ENCODE data around the gene LRCH4.

Gene LRCH4

DNA sequence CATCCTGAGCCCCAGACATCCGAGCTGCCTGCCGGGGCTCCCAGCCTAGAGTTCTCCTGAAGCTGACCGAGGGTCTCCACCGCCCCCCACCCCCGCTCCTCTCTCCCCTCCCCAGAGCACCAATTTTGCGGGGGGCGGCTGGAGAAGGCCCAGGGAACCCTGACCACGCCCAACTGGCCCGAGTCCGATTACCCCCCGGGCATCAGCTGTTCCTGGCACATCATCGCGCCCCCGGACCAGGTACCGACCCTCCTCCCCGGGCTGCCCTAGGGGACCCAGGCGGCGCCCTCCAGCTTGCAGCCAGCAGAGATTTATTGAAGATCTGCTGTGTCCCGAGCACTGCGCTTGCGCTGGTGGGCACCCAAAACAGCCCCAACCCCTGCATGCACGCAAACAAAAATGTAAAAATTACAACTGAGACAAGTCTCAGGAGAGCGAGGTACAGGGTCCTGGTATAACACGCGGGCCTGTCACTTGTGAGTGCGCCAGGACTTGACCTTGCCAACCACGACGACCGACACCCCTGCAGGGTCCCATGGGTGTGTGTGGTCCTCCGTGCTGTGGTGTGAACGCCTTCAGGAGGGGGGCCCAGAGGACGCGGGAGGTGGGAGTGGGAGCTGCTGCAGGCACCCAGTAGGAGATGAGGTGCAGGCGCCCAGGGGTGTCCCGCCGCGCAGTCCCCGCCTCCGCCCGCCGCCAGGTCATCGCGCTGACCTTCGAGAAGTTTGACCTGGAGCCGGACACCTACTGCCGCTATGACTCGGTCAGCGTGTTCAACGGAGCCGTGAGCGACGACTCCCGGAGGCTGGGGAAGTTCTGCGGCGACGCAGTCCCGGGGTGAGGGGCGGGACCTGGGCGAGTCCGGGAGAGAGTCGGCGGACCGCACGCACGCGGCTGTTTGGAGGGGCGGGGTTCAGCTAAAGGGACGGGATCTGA, 19.3 kb upstream of the LRCH4 start:
- no peak for DNase-seq (ENCODE audit: low read depth)

DNA sequence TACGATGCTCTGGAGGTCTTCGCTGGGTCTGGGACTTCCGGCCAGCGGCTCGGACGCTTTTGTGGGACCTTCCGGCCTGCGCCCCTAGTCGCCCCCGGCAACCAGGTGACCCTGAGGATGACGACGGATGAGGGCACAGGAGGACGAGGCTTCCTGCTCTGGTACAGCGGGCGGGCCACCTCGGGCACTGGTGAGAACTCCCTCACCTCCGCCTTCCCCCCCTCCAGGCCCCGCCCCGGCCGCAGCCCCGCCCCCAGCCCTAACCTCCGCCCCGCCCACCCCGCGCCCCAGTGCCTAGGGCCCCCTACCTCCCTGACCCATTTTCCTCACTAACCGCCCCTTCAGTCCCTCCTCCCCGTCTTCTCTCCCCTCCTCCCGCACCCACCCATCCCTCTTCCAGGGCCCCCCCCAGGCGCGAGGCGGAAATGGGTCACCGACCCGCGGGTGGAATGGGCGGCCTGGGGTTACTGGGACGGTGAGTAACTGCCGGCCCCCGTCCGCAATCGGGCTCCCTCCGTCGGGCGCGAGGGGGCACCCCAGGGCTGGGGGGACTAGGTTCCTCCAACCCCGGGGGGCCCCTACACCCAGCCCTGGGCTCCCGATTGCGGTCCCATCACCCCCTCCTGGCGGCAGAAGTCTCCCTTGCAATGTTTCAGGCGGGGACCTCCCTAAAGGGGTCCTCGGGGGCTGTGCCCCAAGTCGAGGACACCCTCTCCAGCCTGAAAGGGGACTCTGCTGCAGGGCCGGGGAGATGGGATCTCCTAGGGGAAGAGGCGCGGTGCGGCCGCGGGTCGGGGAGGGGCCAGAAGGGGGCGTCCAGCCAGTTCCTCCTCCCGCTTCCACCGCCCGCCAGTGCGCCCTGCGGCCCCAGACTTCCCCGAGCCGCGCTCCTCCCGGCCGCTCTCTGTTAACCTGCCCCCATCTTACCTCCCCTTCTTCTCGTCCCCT, 18.4 kb upstream of the LRCH4 start:
- DNase-seq (ENCODE audit: low read depth), result peak; percentile 46

DNA sequence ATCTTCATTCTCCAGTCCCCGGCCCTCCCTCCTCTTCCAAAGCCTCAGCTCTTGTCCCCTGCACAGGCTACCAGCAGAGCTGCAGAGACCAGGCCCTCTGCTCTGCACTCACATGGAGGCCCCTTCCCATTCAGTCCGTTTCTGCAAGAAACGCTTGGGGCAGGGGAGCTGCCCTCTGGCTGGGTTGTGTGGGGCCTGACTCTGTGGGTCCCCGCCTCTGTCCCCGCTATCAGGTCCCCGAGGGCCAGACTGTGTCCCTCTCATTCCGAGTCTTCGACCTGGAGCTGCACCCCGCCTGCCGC, 17.7 kb upstream of the LRCH4 start:
- DNase-seq (ENCODE audit: low read depth), result no peak

- DNase-seq (ENCODE audit: low read depth), result no peak
Observed at GRCh38 chr7:100602889-100603725, 17.2 kb upstream of the LRCH4 start.

GRCh38 chr7:100600730-100601038, 14.8 kb upstream of the LRCH4 start:
- DNase-seq (ENCODE audit: low read depth), result no peak

DNA sequence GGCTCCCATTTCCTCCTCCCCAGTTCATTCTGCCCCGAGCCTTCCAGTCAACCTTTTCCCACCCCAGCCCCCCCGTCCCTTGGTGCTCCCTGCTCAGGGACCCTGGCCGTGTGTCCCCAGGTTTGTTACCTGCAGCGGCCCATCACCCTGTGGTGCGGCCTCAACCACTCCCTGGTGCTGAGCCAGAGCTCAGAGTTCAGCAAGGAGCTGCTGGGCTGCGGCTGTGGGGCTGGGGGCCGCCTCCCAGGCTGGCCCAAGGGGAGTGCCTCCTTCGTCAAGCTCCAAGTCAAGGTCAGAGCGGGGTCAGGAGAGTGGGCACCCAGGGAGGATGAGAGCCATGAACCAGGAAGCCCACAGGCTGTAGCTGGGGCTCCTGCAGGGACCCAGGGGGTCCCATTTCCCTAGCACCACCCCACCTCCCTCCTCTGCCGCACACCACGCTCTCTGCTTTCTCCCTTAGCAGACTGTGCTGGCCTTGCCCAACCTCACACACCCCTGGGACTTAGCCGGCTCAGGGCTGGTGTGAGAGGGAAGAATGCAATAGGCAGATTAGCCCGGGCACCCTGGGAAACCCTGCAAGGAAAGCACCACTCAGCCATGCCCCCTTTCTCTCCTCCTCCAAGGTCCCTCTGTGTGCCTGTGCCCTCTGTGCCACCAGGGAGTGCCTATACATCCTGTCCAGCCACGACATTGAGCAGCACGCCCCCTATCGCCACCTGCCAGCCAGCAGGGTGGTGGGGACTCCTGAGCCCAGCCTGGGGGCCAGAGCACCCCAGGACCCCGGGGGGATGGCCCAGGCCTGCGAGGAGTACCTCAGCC, 14.2 kb upstream of the LRCH4 start:
- DNase-seq (ENCODE audit: low read depth), result no peak

GRCh38 chr7:100598425-100598824, 12.5 kb upstream of the LRCH4 start:
- no peak for DNase-seq (ENCODE audit: low read depth)

GRCh38 chr7:100595188-100595587, 9.3 kb upstream of the LRCH4 start:
- DNase-seq (ENCODE audit: low read depth), result no peak

- no peak for DNase-seq (ENCODE audit: low read depth)
Observed at GRCh38 chr7:100591596-100591995, 5.7 kb upstream of the LRCH4 start.

DNA sequence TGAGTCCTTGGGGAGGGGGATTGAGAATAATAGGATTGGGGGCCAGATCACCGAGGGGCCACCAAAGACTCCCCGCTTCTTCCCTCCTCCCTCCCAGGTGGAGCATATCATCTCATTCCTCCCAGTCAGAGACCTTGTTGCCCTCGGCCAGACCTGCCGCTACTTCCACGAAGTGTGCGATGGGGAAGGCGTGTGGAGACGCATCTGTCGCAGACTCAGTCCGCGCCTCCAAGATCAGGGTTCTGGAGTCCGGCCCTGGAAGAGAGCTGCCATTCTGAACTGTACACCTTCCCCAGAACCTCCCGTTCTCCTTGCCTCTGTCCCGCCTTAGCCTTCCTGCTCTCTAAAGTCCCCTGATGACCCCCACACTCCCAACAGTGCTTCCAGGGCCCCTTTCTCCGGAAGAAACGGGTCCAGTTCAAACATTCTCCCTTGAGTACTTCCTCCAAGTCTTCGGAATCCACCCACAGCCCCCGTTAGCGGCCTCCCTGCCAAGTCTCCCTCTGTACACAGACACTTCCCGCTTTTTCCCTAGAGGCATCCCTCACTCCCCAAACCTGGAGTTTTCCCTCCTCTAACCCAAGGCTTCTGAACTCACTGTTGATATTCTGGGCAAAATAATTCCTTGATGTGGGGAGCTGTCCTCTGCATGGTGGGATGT, 4.3 kb upstream of the LRCH4 start:
- no peak for DNase-seq (ENCODE audit: low read depth)

GRCh38 chr7:100589341-100589947, 3.5 kb upstream of the LRCH4 start:
- no peak for DNase-seq (ENCODE audit: low read depth)

DNA sequence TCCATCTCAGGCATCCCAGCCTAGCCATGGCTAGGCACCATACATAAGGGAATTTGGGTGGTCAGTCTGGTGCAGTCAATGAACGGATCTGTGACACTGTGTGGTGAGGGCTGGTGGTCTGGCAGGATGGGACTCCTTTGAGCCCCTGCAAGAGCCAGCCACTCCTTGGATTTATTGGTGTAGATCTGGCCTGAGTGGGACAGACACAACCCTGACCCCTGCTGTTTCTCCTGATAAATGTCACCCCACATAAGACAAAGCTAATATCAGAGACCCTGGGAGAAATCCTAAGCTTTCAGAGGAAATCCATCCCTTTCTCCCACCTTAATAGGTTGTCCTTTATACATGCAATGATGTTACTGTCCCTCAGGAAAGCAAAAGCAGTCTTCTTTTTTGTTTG, 2.5 kb upstream of the LRCH4 start:
- DNase-seq (ENCODE audit: low read depth), result no peak

DNA sequence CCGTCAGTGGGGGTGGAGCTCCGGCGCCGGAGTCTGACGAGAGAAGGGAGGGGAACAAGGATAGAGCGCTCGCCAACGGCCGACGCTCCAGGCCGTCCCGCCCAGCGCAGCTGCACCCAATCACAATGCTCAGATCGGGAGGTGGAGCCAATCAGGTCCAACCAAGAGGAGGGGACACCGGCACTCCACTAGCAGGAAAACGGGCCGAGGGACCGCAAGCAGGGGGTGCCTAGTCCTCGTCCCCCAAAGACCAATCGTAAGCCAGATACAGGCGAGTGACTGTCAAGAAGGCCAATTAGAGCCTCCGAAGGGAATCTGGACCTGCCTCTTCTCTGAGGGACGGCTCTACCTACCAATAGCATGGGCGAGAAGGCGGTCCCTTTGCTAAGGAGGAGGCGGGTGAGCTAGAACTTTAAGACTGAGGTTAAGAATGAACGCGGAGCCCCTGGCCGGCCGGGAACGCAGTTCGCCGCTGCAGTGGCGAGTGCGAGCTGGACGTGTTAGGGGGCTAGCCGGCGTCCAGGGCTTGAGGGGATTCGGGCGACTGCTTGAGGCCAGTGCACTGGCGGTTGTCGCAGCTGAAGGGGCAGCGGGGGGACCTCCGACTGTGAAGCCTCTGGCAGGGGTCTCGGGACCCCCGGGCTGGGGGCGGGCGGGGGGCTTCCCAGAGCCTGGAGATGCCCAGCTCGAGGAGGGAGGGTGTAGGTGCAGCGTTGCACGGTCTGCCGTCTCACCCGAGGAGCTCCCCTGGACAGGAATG, 517 bp upstream of the LRCH4 start, which contains the start of gene FBXO24:
FBXO24 (plus strand) TSS at position 63 of the 760 bp plus-strand sequence; CDS start at position 361, 298 bp downstream.
- peak; percentile 97 for DNase-seq (ENCODE audit: low read depth)

DNA sequence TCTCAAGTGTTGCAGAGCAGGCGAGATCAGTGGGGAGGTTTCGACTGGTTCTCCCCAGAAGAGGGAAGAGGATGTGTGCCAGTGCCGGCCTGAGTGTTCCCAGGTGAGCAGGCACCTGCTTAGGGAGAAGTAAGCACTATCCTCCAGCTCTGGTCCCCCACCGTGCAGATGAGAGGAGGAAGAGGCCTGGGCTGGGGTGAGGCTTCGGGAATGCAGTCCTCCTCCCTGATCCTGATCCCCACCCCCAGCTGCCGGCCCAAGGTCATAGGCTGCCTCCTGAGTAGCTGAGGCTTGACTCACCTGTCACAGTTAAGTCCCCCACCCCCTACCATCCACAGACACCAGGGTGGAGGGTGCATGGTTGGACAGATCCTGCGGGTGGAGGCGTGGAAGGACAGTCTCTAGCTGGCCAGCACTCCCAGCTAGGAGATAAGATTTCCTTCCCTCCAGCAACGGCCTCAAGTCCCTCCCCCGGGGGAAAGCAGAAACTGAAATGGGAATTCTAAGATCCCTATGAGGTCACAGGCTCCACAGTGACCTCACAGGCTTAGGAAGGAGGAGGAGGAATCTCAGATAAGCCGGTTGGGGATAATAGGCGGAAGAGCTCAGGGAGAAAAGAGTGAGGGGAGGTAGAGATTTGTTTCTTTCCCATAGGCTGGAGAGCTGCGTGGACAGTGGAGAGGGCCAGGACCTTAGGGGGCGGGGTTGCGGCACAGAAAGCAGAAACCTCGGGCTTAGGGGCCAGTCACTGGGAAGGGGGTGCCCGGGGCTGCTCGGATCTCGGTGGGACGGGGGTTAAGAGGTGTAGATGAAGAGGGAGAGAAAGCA, 1.0 kb downstream of the LRCH4 start:
- DNase-seq (ENCODE audit: low read depth), result no peak

DNA sequence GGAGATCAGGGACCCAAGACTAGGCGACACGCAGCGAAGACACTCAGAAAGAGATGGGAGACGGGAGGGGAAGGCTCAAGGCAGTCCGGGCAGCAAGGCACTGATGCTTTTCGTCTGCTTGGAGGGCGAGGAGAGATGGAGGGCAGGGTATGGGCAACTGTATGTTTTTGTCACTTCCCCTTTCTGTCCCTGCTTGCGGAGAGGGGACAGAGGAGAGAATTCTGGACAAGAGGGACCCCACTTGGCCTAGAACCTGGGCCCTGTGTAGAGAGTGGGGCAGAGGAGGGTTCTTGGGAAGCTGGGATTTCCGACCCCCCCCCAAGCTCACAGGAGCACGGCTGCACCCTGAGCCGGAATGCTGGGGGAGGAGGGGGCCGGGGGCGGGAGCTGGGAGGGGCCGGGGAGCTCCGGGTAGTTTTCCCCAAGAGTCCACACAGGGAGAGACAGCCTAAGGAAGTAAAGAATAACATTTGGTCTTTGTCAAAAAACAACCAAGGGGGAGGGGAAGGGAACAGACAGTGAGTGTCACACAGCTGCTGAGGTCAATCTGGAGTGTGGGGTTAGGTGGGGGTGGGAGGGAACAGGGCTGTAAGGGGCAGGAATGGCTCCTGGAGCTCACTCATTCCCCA, 1.8 kb downstream of the LRCH4 start:
- DNase-seq (ENCODE audit: low read depth), result no peak

DNA sequence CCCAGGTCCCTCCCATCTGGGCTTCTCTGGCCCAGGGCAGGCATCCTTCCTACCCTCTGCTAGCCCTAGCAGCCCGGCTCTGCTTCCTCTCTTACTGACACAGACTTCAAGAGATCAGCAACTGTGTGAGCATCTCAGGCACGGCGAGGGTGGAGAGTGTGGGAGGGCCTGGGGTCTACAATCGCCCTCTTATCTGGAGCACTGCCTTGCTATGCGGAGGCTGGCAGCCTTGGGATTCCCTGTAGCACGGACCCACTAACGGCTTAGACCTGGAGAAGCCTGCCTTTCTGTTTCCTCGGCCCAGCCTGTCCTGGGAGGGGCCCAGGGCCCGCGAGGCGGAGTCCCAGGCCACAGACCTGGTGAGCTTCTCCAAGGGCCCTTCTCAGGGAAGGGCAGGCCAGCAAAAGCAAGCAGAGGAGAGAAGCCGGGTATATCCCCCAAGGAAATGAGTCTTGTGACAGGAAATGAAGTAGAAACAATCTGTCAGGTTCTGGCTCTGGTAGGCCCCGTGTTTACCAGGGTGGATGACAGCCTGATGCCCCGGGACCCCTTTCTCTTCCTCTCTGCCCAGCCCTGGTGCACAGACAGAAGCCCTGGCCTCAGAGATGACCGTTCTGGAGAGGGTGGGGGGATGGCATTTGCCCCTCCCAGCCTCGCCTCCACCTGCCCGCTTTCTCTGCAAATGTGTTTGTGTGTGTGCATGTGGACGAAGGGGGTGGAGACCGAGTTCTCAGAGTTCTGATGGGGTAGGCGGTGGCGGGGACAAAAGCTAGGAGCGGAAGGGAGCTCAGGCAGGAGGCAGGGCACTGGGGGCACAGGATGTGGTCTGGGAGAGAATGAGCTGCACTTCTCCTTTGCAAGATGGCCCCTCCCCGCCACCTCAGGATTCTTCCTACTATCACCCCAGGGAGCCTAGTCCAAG, 2.5 kb downstream of the LRCH4 start:
- DNase-seq (ENCODE audit: low read depth), result peak; percentile 35

- no peak for DNase-seq (ENCODE audit: low read depth)
Observed at GRCh38 chr7:100582650-100583049, 3.3 kb downstream of the LRCH4 start.
